Loucy (cell line): ENCODE results near the gene SINHCAF.
"Not testable (repeated sequence)": the region's sequence is repeated elsewhere in the genome, so short reads cannot be mapped to it uniquely, and the experiment has no call there.

Experiments
- CTCF ChIP-seq: fragments of 200-600 bp; sonication (generic); conservative IDR thresholded peaks from 2 replicates; pipeline ENCODE4 v1.5.1; 2014; ENCODE audit warnings: mild to moderate bottlenecking, antibody characterized with exemption, low read length
- EZH2phosphoT487 ChIP-seq: fragments of 200-600 bp; IDR thresholded peaks from 2 replicates; pipeline ENCODE4 v1.6.1; 2018; ENCODE audit warnings: antibody characterized with exemption, mild to moderate bottlenecking, moderate library complexity, borderline replicate concordance

- not testable (repeated sequence) for TF ChIP-seq CTCF, EZH2phosphoT487
These were observed 83.5 kb downstream of the SINHCAF start for GRCh38 chr12:31242418-31242817.
